Mesodermal cell (in vitro differentiated cells): Measurements from ENCODE around the gene ITPKB.
"Not testable (repeated sequence)": the region's sequence is repeated elsewhere in the genome, so short reads cannot be mapped to it uniquely, and the experiment has no call there.

Experiments used
- H3K27ac ChIP-seq: 2 replicates; pipeline ENCODE4 v1.7.0; 2013; ENCODE audit warnings: mild to moderate bottlenecking, low read depth, low read length, moderate library complexity; ENCODE audit not compliant: severe bottlenecking
- H3K36me3 ChIP-seq: 2 replicates; pipeline ENCODE4 v1.7.1; 2013; ENCODE audit warnings: mild to moderate bottlenecking, low read length, moderate library complexity; ENCODE audit not compliant: control insufficient read depth, insufficient read depth
- H3K4me1 ChIP-seq: one replicate; pipeline ENCODE4 v1.7.1; 2013; ENCODE audit warnings: mild to moderate bottlenecking, low read length; ENCODE audit not compliant: insufficient read depth, control insufficient read depth, poor library complexity, severe bottlenecking
- H3K4me3 ChIP-seq: 2 replicates; pipeline ENCODE4 v1.7.0; 2013; ENCODE audit warnings: low read length, control low read depth, mild to moderate bottlenecking; ENCODE audit not compliant: insufficient read depth, poor library complexity, severe bottlenecking; ENCODE audit errors: extremely low read depth
- H3K9me3 ChIP-seq: 2 replicates; pipeline ENCODE4 v1.7.1; 2013; ENCODE audit warnings: mild to moderate bottlenecking, low read length, moderate library complexity; ENCODE audit not compliant: control insufficient read depth
- WGBS, 2 experiments: methylation state at CpG; one replicate each; pipeline ENCODE4 v1.1.5; 2013; ENCODE audit warnings: missing lambda C conversion rate in 2 of 2; ENCODE audit not compliant: insufficient coverage in 2 of 2; 5-methylcytosine and 5-hydroxymethylcytosine counted together

ITPKB gene

DNA sequence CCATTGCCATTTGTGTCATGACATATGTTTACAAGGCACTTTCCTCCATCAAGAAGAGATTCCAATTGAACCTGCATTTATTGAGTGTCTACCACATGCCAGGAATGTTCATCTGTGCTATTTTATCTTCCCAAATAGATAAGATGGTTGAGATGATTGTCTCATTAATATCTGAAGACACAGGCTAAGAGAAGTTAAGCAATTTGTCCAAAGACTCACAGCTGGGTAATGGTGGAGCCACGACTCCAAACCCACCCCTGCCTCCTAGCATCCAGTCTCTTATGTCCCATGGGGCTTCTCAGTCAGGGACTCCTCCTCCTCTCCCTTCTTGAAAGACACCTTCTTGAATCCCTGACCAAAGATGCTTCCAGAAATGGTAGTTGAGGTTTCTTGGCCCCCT lies 122.4 kb downstream of the ITPKB start:
- Histone ChIP-seq H3K36me3 (no peaks in the 10 kb centered on the region), H3K27ac (no peak overlapping the region), H3K4me3 (no peak overlapping the region), H3K4me1 (no peaks in the 10 kb centered on the region), H3K9me3 (no peaks in the 10 kb centered on the region)
- 40 to 100% methylated on average over 1 of the region's 1 CpG for WGBS, 2 experiments

DNA sequence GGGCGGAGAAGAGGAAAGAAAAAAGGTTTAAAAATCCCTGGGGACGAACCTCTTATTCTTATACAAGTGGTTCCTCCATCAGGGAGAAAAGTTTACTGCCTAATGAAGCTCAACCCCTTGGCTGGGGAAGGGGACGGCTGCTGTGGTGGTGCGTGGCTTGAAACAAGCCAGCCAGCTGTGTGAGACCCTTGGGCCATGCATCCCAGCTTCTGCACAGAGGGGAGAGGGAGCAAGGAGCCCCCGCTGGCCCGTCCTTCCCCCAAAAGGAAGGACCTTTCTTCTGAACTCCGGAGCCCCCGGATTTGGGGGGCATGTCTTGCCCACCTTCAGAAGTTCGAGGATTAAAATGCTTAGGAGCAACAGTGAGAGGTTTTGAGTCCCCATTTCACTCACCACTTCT lies 123.2 kb downstream of the ITPKB start:
- WGBS, 2 experiments = 86 to 96% methylated on average over 4 to 5 of the region's 9 CpGs
- Histone ChIP-seq H3K4me3 (no peak overlapping the region), H3K9me3 (no peaks in the 10 kb centered on the region)

DNA sequence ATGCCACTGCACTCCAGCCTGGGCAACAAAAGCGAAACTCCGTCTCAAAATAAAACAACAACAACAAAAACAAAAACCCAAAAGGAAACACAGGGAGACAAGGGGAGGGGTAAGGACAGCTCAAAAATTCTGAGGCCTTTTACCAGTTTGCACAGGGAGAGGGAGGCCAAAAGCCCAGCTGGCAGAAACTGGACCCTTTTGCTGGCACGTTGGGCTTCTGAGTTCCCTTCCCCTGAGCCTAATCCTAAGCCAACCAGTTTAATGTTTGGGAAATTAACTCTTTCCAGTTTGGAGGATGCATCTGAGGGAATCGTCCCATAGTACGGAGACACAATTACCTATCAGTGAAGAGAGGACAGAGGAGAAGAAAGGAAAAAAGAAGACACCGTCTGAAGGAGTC lies 127.1 kb downstream of the ITPKB start:
- H3K27ac ChIP-seq = not testable (repeated sequence)
- WGBS, 2 experiments = 83 to 89% methylated on average over 3 to 4 of the region's 6 CpGs

More for the DNA sequence above, 123.2 kb downstream of the ITPKB start:
- H3K27ac ChIP-seq = no peak overlapping the region
- no peaks in the 10 kb centered on the region for H3K4me1 ChIP-seq
- H3K36me3 ChIP-seq = no peaks in the 10 kb centered on the region

DNA sequence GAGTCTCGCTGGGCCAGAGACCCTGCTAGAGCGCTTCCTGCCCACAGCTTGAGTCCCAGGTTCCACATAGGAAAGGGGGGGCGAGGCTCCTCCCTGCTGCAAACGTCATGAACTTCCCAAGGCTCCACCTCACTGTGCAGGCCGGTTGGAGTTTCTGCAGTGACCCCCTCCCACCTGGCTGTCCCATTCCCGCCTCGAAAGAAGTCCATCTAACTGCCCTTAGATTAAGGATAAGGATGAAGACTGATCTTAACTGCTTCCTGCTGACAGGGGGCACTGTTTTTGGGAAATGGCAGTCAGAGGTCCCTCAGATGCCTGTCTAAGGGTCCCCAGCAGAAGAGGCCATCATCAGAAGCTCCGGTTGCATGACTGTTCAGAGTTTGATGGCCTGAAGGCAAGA lies 127.8 kb downstream of the ITPKB start:
- WGBS, 2 experiments = 63 to 75% methylated on average over 6 to 7 of the region's 8 CpGs
- no peaks in the 10 kb centered on the region for H3K36me3 ChIP-seq
- H3K27ac ChIP-seq = no peak overlapping the region
- peaks cover 4% of the 10 kb centered on the region for H3K4me1 ChIP-seq
- H3K4me3 ChIP-seq = no peak overlapping the region
- no peaks in the 10 kb centered on the region for H3K9me3 ChIP-seq

More for the DNA sequence above, 127.1 kb downstream of the ITPKB start:
- not testable (repeated sequence) for H3K9me3 ChIP-seq, H3K4me1 ChIP-seq, H3K4me3 ChIP-seq, H3K36me3 ChIP-seq

DNA sequence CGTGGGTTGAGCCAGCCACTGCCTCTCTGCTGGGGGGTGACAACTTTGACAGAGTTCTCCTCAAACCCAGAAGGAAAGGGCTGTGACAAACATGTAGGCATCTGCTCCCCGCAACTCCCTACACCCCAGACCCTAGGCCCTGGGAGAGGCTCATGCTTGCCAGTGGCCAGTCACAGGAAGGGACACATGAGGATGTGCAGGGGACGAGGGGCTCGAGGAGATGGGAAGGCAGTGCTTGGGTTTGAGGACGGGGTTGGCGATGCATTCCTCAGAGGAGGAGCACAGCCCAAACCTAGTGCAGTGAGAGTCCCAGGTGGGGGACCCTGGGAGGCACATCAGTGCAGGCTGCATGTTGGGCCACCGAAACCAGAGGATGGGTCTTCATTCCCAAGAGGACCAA lies 128.4 kb downstream of the ITPKB start:
- H3K36me3 ChIP-seq = no peaks in the 10 kb centered on the region
- H3K9me3 ChIP-seq = no peaks in the 10 kb centered on the region
- H3K27ac ChIP-seq = no peak overlapping the region
- 93 to 97% methylated on average over 5 to 6 of the region's 7 CpGs for WGBS, 2 experiments
- no peak overlapping the region for H3K4me3 ChIP-seq
- peaks cover 4% of the 10 kb centered on the region for H3K4me1 ChIP-seq

DNA sequence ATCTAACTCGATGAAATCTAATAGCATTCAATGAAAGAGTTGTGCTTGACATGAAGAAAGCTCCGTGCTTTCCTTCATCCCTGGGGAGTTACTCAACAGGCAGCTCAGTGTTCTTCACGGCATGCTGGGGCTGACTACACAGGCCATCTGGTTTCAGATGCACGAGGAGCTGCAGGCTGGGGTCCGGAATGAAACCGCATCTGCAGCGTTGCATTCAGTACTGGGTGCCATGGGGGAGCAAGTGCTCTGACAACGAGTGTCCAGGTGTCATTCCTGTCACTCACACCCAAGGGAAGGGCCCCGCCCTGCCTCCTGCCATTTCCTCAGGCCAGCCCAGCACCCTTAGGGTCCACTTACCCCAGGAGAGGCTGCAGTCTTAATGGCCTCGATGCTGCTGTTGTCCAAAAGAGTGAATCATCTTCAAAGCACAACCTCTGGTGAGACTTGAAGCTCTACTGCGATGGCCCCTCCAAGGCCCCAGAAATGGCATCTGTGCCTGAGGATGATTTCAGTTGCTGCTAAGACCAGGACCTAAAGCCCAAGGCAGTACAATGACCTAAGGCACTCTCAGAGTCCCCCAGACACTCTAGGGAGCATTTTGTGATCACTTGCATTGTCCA lies 129.1 kb downstream of the ITPKB start:
- Histone ChIP-seq H3K4me1 (peaks cover 7% of the 10 kb centered on the region), H3K9me3 (no peaks in the 10 kb centered on the region), H3K4me3 (no peak overlapping the region), H3K27ac (no peak overlapping the region), H3K36me3 (no peaks in the 10 kb centered on the region)
- WGBS, 2 experiments = 95 to 97% methylated on average over 9 to 11 of the region's 11 CpGs

DNA sequence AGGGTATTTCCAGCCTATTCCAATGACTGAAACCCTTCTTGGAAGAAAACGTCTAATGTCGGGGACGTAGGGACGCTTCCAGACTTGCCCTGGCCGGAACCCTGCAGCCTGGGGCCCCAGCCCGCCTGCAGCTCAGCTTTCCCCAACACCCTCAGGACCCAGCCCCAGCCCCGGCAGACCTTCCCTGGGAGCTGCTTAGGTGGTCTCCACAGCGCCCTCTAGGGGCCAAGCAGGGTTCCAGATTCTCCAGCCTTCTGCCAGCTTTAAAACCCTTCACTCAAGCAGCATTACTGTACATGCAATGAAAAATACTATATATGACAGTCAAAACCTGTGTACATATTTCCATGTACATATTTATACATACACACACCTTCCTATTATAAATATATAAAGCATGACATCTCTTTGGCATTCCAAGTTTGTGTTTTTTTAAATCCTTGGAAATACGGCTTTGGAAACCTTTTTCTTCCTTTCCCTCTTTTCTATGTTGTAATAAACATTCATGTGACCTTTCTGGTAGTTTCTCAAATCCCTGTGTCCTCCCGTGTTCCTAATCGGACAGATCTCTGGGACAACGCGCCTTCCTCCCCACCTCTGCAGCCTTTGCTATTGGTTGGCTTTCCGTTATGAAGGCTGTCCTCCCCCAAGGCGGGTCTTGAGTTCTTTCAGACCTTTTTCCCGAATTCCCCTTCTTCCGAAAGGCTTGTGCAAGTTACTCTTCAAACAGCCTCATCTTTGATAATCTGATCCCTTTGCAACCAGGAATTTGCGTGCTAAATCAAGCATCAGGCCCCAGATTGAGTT lies 130.2 kb downstream of the ITPKB start:
- Histone ChIP-seq H3K4me1 (peaks cover 17% of the 10 kb centered on the region), H3K9me3 (no peaks in the 10 kb centered on the region), H3K4me3 (no peak overlapping the region), H3K27ac (no peak overlapping the region), H3K36me3 (no peaks in the 10 kb centered on the region)
- 50 to 52% methylated on average over 11 to 17 of the region's 18 CpGs for WGBS, 2 experiments

DNA sequence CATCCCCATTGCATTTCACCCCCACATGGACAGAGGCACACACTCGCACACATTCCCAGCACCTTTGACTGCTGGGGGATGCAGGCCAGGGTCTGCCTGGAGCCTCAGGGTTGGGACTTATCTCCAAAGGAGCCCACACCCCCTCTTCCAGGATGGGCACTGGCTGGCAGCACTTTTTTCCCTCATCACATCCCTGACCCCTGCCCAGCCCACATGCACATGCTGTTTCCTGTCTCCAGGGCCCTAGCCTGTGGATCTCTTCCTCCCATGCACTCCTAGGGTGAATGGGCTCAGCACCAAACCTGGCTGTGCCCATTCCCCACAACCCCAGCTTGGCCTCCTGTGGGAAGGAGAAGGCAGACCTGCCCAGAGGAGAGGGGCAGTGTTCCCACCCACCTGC lies 131.3 kb downstream of the ITPKB start:
- H3K9me3 ChIP-seq = no peaks in the 10 kb centered on the region
- H3K4me1 ChIP-seq = peaks cover 18% of the 10 kb centered on the region
- H3K27ac ChIP-seq = no peak overlapping the region
- H3K4me3 ChIP-seq = no peak overlapping the region
- 100% methylated on average over 1 of the region's 1 CpG for WGBS, 2 experiments
- H3K36me3 ChIP-seq = no peaks in the 10 kb centered on the region

DNA sequence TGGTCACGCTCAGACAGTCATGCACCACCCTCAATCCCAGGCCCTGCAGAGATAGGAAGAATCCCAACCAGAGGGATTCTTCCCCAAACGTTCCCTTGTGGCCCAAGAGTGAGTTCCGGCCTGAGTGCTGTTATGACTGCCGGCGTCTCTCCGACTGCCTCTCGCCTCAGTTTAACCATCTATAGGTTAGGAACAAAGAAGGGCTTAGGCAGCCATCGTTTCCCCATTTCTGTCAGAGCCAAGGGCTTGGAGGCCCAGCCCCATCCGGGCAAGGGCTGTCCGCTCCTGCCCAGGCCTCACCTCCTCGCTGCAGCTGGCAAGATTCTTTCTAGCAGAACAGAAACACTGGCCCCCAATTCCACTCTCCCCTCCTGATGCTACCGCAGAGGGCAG lies 131.8 kb downstream of the ITPKB start:
- peaks cover 18% of the 10 kb centered on the region for H3K4me1 ChIP-seq
- H3K9me3 ChIP-seq = no peaks in the 10 kb centered on the region
- H3K27ac ChIP-seq = no peak overlapping the region
- no peaks in the 10 kb centered on the region for H3K36me3 ChIP-seq
- 88 to 95% methylated on average over 7 to 12 of the region's 12 CpGs for WGBS, 2 experiments
- H3K4me3 ChIP-seq = no peak overlapping the region

DNA sequence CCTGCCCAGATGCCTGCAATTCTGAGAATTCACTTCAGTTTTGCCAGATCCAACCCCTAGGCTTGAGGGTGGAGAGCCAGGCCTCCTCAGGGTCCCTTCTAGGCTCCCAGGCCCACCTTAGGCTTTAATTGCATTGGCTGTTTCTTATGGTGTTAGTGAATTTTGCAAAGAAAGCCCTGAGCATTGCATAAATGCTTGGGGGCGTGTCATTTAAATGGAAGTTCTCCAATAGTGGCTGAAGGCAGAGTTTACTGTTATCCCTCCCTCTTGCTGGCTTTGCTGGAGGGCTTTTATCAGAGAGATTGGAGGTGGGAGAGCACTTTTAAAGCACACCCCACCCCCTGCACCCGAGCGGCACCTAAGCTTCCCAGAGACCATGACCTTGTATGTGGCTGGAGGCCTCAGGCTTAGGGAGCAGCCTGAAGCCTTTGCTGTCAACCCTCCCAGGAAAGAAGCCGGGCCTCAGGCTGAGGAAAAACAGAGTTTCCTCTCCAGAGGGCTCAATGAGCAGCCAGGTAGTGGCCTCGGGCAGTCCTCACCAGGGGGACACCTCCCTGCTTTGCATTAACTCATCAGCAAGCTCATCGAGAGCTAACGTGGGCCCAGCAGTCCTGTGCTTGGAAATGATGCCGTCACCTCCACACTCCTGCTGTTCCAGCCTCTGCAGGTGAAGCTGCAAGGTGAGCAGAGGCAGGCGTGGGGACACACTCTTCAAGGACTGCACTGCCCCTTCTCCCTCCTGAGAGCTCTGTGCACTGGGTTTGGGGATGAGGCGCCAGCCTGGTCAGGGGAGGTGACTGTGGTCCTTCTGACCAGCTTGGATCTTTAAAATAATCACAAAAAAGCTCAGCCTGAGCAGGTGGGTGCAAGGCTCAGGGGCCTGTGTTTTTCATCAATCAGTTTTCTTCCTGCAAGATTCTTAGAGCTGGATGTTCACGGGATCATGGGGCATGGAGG lies 132.5 kb downstream of the ITPKB start:
- no peaks in the 10 kb centered on the region for H3K9me3 ChIP-seq
- H3K4me3 ChIP-seq = no peak overlapping the region
- H3K4me1 ChIP-seq = peaks cover 18% of the 10 kb centered on the region
- WGBS, 2 experiments = 76 to 84% methylated on average over 7 to 11 of the region's 11 CpGs
- H3K36me3 ChIP-seq = no peaks in the 10 kb centered on the region
- no peak overlapping the region for H3K27ac ChIP-seq
